NK-92 treated with Interleukin-12 subunit alpha and Interleukin-12 subunit beta, amount 100 ng/mL, for 24 hours (cell line): Measurements from ENCODE around the gene LYSMD4.

Experiments used
- DNase-seq: peaks from one replicate; lab custom pipeline; 2025; lab: John Stamatoyannopoulos, UW

LYSMD4 gene

DNA sequence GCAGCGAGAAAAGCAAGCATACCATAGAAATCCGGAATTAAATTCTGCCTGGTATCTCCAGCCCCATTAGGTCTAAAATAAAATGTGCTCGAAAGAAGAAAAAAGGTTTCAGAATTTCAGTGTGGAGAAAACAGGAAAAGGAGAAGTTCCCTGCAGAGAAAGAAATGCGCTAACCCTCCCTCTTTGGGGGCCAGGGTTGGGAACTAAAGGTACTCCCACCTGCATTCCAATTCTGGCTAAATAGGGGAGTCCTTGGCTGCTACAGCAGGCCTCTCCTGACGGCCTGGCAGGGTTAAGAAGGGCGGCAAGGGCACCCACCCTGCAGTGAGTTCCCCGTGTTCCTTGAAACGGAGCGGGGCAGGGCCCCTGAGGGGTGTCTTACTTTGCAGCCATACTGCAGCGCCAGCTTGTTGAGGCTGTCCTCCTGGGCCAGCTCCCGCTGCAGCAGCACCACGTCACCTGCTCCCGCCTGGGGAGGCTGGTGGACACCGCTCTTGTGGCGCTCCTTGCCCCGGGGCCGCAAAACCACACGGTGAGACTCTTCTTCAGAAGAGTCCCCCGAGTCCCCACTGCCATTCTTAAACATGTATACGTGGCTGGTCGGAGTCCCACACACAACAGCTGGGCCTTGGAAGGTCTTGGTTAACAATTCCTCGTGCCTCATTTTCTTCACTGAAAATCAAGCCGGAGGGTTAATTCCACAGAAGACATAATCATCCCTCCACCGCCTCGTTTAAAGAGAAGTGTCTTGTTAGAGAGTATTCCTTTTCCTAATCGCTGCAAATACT lies 1.7 kb downstream of the LYSMD4 start:
- DNase-seq = no peak

DNA sequence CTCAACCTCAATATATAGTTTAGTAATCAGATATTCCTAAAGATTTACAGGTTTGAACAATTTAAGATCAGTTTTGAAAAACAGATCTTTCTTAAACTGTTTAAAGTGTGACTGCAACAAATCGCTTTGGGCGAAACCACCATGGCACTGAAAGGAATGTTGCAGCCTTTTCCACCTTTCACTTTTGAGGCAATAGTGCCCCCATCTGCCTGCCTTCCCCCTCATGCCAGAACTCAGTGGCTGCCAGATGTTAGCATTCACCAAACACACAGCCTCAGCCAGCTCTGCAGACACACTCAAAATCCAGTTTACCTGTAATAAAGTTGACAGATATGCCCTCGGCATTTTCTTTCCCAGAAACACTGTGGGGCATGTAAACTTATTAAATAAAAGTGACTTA lies 3.3 kb downstream of the LYSMD4 start:
- DNase-seq = no peak

DNA sequence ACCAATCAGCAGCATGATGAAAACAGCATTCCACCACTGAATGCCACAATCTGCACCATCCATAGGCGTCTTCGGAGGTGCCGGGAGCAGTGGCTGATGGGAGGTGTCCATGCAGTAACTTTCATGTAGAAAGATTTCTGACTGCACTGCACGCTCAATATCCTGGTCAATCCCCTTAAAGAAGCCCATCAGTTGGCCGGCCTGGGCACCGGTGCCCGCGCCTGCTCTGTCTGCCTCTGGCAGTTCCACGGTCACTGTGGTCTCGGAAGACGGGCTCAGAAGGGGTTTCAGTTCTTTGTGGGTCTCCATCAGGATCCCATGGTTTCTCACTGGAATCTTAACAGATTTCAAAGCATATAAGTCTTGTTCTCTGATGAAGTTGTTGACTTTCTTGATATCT lies 3.9 kb downstream of the LYSMD4 start:
- DNase-seq = no peak

DNA sequence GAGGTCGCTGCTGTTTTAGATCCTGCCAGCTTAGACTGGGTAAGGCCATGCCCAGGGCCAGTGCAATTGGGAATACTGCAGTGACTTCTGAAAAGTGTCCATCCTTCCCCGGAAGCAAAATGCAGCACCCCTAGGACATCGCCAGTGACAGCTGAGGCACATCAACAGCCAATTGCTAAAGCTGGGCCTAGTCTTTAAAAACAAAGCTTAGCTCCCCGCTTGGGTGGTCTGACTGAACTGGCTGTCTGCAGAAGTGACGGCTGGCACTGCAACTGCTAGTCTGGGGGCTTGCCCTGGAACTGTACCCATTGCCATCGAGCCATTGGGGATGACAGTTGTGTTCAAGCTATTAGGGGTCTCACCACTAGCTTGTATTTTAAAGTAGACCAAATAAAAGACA lies 4.3 kb downstream of the LYSMD4 start:
- DNase-seq = no peak

DNA sequence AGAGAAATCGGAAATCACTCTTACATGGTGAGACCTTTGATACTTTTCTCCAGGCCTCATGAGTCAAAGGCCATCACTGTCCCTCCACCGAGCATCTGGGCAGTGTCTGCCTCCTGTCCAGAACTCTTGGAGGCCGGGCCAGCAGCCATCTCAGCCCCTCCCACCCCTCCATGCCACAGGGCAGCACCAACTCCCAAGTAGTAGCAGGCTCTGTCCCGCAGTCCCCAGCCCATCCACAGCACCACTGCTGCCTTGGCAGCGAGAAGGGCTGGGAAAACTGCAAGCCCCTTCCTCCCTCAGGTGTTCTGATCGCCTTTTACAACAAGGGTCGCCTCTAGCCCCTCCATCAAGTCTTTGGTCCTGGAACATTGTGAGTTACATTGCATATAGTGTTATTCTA lies 5.5 kb downstream of the LYSMD4 start:
- no peak for DNase-seq

DNA sequence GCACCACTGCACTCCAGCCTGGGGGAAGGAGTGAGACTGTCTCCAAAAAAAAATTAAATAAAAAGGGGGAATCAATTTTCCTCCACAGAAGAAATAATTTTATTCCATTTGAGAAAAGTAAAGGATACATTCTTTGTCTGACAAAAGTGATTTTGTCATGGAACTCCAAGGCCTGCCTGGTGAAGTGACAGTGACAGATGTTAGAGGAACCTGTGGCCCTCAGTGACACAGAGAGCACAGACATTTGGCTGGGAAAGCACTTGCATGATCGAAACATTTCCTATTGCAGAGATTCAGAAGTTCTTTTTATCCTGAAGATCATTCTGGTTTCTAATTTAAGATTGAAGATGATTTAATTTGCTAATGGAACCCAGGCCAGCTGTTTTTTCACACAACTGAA lies 5.9 kb downstream of the LYSMD4 start:
- DNase-seq = no peak

DNA sequence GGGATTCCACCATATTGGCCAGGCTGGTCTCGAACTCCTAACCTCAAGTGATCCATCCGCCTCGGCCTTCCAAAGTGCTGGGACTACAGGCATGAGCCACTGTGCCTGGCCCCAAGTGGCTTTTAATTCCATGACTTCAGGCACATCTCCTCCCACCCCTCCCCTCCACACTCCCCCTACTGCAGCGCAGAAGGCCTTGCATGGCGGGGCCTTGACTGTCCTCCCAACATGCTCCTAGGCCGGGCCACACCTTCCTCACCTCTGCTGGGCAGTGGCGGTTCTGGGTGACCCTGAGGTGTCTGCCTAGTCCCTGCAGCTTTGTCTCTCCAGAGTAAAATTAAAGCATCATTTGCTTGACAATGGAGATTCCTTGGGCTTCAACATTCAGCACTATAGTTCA lies 6.9 kb downstream of the LYSMD4 start:
- no peak for DNase-seq

DNA sequence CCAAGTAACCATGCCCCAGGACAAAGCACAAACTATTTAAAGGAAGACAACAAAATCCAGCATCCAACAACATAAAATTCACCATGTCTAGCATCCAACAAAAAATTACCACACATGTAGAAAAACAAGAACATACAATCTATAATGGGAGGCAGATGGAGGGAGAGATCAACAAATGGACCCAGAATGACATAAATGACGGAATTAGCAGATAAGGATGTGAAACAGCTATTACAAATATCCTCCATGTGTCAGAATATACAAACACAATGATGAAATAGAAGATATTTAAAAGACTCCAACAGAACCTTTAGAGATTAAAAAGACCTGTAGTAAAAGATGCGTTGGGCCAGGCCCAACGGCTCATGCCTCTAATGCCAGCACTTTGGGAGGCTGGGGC lies 10.8 kb downstream of the LYSMD4 start:
- no peak for DNase-seq

DNA sequence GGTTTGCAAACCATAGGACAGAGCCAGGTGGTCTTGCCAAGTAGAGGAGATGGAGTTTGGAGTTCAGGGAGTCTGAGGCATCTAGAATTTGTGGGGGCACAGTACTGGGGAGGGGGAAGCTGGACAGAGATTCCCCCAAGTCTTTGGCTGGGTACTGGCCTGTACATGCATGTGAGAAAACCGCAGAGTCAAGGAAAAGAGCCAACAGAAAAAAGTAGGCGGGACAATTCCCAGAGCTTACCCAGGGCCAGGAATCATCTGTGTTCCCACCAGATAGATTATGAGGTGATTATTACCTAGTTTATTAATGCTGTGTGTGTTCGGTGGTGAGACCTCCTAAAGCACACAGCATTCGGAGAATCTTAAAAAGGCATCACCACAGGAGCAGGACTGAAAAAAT lies 11.3 kb downstream of the LYSMD4 start:
- no peak for DNase-seq

DNA sequence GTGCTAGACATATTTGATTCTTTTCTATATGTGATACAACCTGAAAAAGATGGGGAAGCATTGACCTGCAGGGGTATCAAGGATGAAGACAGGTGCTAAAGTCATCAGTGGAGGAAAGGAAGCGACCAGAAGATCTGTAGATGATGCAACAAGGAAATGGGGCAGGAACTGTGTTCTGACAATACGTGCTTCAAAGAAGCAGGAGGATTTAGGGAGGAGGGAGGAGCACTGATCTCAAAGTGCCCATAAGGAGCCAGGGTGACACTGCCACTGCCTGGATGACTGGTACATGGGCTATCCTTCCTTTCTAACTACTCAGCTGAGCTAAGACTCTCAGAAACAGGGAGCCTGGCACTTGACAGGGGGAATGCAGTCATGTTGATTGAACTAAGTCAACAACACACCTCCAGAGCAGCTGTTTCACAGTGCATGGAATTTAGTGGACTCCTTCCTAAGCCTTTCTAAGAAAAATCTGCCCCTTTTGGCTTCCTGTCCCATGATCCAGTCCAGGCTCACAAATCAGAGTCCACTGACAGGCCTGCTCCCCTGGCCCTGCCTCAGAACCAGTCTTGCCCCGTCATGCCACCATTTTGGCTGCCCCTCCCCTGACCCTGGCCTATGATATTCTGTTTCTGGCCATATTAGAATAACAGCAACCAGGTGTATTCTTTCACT lies 12.0 kb downstream of the LYSMD4 start:
- DNase-seq = no peak

DNA sequence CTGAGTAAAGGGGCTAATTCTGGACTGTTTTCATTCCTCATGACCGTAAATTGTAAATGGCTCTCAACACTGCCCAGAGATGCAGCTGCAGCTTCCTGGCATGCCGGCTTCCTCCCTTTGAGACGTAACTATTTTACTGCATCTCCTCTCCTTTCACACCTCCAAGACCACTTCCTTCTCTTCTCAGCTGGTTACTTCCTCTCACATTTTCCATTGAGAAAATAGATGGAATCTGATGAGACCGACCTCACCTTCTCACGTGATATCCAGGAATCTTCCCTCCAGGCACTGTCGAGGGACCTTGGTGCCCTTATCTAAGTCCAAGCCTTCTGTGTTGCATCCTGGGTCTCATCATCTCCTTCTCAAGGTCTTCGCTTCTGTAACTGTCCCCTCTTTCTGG lies 12.7 kb downstream of the LYSMD4 start:
- no peak for DNase-seq

DNA sequence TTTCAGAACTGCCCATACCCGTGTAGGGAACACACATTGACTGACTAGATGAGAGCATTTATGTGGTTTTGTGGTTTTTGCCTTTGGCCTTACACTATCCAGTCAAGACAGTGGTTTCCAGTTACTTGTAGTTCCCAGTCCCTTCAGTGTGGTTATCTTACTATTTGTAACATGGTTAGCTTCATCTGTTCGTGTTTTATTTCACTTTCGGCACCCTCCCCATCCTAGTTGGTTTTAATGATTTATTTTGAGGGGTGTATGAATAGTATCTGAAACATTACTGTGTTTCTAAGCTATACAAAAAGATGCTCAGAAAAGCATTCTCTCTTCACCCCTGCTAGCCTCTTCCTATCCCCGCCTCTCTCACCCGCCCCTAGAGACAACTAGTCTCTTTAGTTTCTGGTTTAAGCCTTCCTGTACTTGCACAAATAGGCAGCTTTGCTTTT lies 14.1 kb downstream of the LYSMD4 start:
- no peak for DNase-seq

DNA sequence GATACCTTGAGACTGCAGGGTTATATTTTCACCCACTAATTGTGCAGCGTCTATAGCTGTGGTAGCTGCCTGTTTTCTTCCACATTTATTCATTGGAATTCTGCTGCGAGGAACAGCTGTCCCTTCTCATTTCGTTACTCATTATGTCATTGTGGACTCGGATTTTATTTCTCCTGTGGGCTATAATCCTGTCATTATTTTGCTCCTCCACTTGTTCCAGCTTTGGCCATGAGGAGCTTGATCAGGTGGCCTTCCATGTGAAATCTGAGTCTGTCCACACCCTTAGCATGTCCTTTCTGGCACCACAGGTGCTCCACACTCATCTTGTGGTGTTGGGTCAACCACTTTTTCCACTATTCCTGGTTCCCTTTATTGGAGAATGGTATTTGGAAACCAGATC lies 14.8 kb downstream of the LYSMD4 start:
- no peak for DNase-seq

DNA sequence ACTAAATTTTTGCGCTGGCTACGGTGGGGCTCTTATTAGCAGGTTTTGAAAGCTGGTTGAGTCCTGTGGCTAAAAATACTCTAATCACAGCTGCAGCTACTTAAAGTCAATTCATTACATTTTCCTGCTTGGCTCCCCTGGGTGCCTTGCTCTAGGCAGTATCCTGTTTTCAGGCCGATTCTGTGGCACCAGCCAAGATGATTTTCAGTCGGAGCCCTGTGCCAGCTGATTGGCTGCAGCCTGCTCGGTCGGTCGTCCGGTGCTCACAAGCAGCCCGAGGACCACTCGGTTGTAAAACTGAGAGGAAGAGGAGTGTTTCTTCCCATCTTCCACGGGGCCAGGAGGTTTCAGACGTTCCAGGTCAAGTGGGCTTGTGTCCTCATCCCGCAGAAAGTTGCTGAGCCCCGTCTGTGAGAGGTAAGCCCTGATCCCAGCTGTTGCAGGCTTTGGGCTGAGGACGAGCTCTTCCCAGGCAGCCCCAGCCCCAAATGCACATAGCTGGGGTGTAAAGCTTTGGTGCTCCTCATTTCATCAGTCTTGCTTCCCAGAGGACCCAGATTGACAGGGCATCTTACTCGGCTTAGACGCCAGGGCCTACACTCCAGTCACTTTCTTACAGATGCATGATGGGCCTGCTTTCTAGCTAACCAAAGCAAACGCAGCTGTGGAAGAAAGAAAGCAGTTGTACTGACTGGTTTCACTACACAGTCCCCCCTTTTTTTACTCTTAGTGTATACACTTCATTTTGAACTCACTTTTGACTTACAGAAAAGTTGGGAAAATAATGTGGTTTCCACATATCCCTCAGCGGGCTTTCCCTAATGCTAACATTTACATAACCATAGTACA lies 15.9 kb downstream of the LYSMD4 start:
- DNase-seq = no peak

DNA sequence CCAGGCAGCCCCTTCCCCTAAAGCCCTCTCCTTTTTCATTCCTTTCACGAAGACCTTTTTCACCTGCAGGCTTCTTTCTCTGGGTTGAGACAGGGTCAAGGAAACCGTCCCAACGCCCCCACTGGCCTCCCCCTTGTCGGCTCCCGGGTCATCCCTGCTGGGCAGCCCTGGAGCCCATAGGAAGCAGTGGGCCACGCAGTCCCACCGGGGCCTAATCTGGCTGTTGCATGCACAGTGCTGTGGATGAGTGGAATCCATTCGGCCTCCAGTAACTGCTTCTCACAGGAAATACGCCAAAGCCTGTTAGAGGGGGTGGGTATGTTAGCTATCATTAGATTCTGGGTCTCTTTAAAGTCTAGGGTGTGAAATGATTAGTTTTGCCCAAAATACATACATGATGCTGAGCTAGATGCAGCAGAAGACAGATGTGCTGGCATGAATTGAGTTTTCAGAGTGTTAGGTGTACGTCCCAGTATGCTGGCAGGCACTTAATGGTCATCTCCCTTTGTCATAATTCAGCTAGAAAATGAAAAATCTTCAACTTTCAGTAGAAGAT lies 16.6 kb downstream of the LYSMD4 start:
- DNase-seq = no peak

DNA sequence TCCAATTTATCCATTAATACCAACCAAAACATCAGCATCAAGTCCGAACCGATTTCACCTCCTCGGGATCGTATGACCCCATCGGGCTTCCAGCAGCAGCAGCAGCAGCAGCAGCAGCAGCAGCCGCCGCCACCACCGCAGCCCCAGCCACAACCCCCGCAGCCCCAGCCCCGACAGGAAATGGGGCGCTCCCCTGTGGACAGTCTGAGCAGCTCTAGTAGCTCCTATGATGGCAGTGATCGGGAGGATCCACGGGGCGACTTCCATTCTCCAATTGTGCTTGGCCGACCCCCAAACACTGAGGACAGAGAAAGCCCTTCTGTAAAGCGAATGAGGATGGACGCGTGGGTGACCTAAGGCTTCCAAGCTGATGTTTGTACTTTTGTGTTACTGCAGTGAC lies 20.8 kb downstream of the LYSMD4 start:
- DNase-seq = no peak

DNA sequence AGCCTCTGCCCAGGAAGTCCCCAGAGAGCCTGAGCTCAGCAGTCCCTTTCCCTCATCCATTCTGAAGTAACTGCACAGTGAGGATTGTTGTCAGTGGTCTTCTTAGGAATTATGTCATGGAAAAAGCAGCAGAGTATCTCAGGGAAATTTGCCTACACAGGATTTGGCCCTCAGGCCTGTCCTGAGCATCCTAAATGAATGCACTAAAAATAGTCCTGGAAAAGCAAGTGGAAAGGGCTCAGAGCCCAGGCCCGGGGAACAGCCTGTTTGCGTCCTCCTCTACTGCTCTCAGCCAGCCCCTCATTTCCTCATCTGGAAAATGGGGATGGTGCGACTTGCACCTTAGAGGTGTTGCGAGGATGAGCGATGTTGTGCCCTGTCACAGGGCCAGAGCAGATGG lies 21.6 kb downstream of the LYSMD4 start:
- no peak for DNase-seq

DNA sequence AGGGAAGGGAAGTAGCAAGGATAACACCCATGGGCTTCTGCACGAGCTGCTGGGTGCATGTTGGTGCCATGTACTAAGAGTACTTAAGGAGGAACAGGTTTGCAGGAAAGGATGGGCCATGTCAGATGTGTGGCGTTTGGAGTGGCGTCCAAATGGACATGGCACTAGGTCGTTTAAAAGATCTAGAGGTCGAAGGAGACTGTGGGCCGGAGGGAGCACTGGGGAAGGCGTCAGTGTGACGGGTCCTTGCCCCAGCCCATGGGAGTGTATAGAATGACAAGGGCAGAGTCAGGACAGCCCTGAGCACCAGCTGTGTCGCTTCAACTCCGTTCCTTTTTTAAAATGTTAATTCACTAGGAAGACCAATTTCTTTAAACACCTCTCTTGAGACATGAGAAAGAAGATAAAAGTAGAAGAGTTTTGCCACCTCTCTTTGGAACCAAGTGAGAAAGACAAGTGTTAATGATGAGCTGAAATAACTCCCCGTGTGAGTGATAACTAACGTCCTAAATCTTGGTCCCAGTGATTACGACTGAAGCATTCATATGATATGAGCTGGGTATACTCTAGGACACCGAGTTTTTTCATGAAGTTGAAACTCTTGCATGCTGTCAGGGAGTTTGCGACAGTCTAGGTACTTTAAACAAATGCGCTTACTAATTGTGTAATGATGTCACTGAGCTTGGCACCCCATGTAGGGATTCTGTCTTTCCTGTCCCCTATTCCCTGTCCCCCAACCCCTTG lies 23.8 kb downstream of the LYSMD4 start:
- DNase-seq = no peak

DNA sequence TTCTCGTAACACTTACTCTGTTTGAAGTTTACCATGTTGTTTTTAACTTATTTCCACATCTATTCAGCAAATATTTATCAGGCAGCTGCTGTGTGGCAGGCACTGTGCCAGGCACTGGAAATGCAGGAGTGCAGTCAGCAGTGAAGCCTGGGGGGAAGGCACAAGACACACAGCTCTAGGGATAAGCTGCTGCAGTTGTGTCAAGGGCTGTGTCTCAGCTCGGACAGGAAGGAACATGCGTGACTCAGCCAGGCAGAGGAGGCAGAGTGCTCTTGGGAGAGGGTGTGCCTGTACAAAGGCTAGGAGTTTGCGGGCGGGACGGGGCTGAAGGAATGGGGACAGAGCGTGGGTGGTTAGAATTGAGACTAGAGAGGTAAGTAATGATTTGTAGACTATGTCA lies 24.7 kb downstream of the LYSMD4 start:
- no peak for DNase-seq

DNA sequence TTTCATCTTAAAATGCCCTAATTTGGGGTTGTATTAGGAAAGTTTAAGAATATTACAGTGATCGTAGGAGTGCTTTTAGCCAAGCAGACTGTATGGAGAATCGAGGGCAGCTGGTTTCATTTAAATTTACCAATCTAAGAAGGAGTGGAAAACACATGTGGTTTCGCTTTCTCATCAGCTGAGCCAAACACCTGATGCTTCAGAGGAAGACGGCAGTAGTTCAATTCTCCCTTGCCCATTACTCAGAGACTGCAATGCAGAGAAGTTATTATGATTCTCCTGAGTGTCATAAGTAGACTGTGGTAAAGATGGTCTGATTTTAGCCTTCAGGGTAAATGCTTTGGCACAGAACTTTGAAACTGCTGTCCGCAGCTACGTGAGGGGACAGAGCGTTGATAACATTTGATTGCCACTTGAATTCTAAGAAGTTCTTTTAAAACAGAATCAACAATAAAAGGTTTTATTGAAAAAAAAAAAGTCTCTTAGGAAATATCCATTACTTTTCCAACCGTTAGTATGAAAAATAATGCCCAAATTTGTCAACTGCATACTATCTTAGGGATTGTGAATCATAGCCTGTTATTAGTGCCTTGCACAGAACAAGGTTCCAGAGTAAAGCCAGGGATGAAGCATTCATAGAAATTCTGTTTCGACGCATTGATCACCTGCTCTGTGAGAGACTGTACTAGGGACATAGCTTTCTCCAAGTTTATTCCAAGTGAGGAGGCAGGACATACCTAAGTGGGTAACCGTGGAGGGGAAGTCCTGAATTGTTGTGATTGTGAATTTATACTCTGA lies 25.6 kb downstream of the LYSMD4 start:
- no peak for DNase-seq
